Measurements from ENCODE around the gene KCNS1. TPM values are rescaled to one million over a fixed set of nuclear protein-coding genes. Genes with fewer than 3 reads are reported as not detected.

Gene KCNS1
- total and polyA plus RNA-seq, 2 of the 8 experiments (the other 6 are each of a cell fraction or from before 2014, with no cell fraction given) = 1.4 to 1.8 TPM

- no peak overlapping the region for H4K8ac ChIP-seq (ENCODE audit: extremely low read depth, insufficient read depth, low read length)
- no peak overlapping the region for H2AK5ac ChIP-seq (ENCODE audit: low read depth, low read length)
- no peak overlapping the region for H3K4me2 ChIP-seq (ENCODE audit: insufficient read depth in 1 of 2, low read depth in 2 of 2, low read length in 2 of 2)
- no peak overlapping the region for H3K23ac ChIP-seq (ENCODE audit: insufficient read length)
- H2BK12ac ChIP-seq (ENCODE audit: low read depth, low read length) = no peak overlapping the region
- H3K36me3 ChIP-seq (ENCODE audit: control insufficient read depth in 2 of 4, insufficient read depth in 4 of 4, low read length in 3 of 4) = peaks cover 0 to 34% (median 5%) of the 10 kb centered on the region in 4 experiments; a peak in 4 of 8 replicates
- TF ChIP-seq USF2 (IDR thresholded peaks at IDR 0.05; ENCODE audit: low read length) (no peak), SIX5 (IDR thresholded peaks at IDR 0.05; ENCODE audit: low read depth, low read length) (no peak), ZNF274 (IDR thresholded peaks at IDR 0.05; ENCODE audit: borderline replicate concordance, extremely low read depth, low read length) (no peak), POLR2AphosphoS5 (IDR thresholded peaks at IDR 0.05; ENCODE audit: low read depth, low read length) (no peak), RXRA (IDR thresholded peaks at IDR 0.05; ENCODE audit: insufficient read depth, low read depth, low read length) (no peak), SRF (IDR thresholded peaks at IDR 0.05; ENCODE audit: low read depth, low read length) (no peak), TAF7 (optimal IDR thresholded peaks at IDR 0.05; ENCODE audit: borderline replicate concordance, low read depth, low read length) (no peak), MAFK (IDR thresholded peaks at IDR 0.05; ENCODE audit: low read depth, low read length) (no peak), FOSL1 (IDR thresholded peaks at IDR 0.05; ENCODE audit: insufficient read depth, low read depth, low read length) (no peak), GTF2F1 (IDR thresholded peaks at IDR 0.05; ENCODE audit: borderline replicate concordance, low read depth, low read length) (no peak)
- H2BK5ac ChIP-seq (ENCODE audit: low read depth, low read length) = no peak overlapping the region
- H3K4me1 ChIP-seq (replicated peaks in 1 of 4; ENCODE audit: control insufficient read depth in 3 of 4, insufficient read depth in 4 of 4, low read length in 3 of 4) = no peaks in the 10 kb centered on the region; a peak in 1 of 7 replicates
- H4K5ac ChIP-seq (ENCODE audit: insufficient read length, low read depth, low read length) = no peak overlapping the region
- no peaks in the 10 kb centered on the region for H3K27me3 ChIP-seq (replicated peaks in 1 of 4; ENCODE audit: control insufficient read depth in 3 of 4, extremely low read depth in 1 of 4, insufficient read depth in 3 of 4, low read length in 3 of 4)
- no peaks in the 10 kb centered on the region for H3K23me2 ChIP-seq (ENCODE audit: low read depth, low read length)
- ChIA-PET POLR2A (ENCODE audit: partially characterized antibody) (interaction anchor here (0.6 kb wide), 1 partner anchor 46 kb away, joined by 4 read pairs; no protein-coding TSS in a partner anchor), CTCF (ENCODE audit: partially characterized antibody) (interaction anchor here (1.3 to 1.7 kb wide), 2 partner anchors 13 to 212 kb away, joined by 3 to 6 read pairs; no protein-coding TSS in a partner anchor)
- no peak overlapping the region for H3K14ac ChIP-seq (ENCODE audit: insufficient read length)
- H3K4me3 ChIP-seq (ENCODE audit: extremely low read depth in 1 of 4, insufficient read depth in 2 of 4, low read depth in 3 of 4, low read length in 4 of 4) = no peak overlapping the region
- H2BK20ac ChIP-seq (ENCODE audit: low read length) = no peak overlapping the region
- H2AFZ ChIP-seq (ENCODE audit: low read length) = no peak overlapping the region
- no peak overlapping the region for H2BK15ac ChIP-seq (ENCODE audit: low read length)
- H3K18ac ChIP-seq (ENCODE audit: extremely low read depth, low read length) = no peak overlapping the region
- no peak overlapping the region for H4K91ac ChIP-seq (replicated peaks; ENCODE audit: insufficient read length, low read length)
- H3K56ac ChIP-seq (replicated peaks; ENCODE audit: insufficient read length, low read depth, low read length) = no peak overlapping the region
- H3K9me3 ChIP-seq (ENCODE audit: insufficient read depth in 2 of 2, low read depth in 1 of 2, low read length in 1 of 2) = peaks cover 3 to 9% of the 10 kb centered on the region in 2 experiments; a peak in 3 of 4 replicates
- FAIRE-seq (no peak), DNase-seq (ENCODE audit: low read depth in 1 of 2, low spot score in 2 of 2) (no peak)
- no peak overlapping the region for H2BK120ac ChIP-seq (replicated peaks; ENCODE audit: low read depth, low read length)
- H3K79me1 ChIP-seq (ENCODE audit: low read depth, low read length) = no peaks in the 10 kb centered on the region
- no peak overlapping the region for H3K9ac ChIP-seq (replicated peaks in 1 of 4; ENCODE audit: extremely low read depth in 1 of 4, low read depth in 3 of 4, low read length in 3 of 4)
- 97% methylated on average over 3 of the region's 3 CpGs; no CpG with 5 or more reads in 1 of the 2 experiments for WGBS, 2 experiments (ENCODE audit: extremely low coverage in 1 of 2, insufficient coverage in 1 of 2, insufficient read length in 1 of 2, insufficient replicate concordance in 2 of 2, low coverage in 1 of 2, low lambda C conversion rate in 2 of 2, missing lambda C conversion rate in 1 of 2)
- H3K4ac ChIP-seq (replicated peaks; ENCODE audit: insufficient read length, low read depth, low read length) = no peak overlapping the region
- H3K79me2 ChIP-seq (ENCODE audit: control insufficient read depth in 1 of 2, insufficient read depth in 2 of 2, low read length in 2 of 2) = no peaks in the 10 kb centered on the region
- no peaks in the 10 kb centered on the region for H4K20me1 ChIP-seq (replicated peaks in 1 of 2; ENCODE audit: control insufficient read depth in 1 of 2, insufficient read depth in 2 of 2, low read length in 2 of 2)
- no peak overlapping the region for H3K27ac ChIP-seq (ENCODE audit: low read depth, low read length)
Measured at GRCh38 chr20:45082468-45082867, 18.5 kb downstream of the KCNS1 start.
